Smooth muscle cell (in vitro differentiated cells): ENCODE data around the gene ALKBH4. TPM values are rescaled to one million over a fixed set of nuclear protein-coding genes. Genes with fewer than 3 reads are reported as not detected.
"Not testable (repeated sequence)": the region's sequence is repeated elsewhere in the genome, so short reads cannot be mapped to it uniquely, and the experiment has no call there.

Experiments
- DNase-seq: peaks from one replicate; lab custom pipeline; 2025; ENCODE audit not compliant: unreplicated experiment; lab: John Stamatoyannopoulos, UW
- H2AFZ ChIP-seq: fragments of 200-600 bp; sonication (generic); 2 replicates; pipeline ENCODE4 v1.6.0; 2016; ENCODE audit warnings: antibody characterized with exemption, low read depth, mild to moderate bottlenecking
- H3F3A ChIP-seq: fragments of 200-600 bp; sonication (generic); 2 replicates; pipeline ENCODE4 v1.6.0; 2017; ENCODE audit warnings: antibody characterized with exemption, low read depth
- H3K27ac ChIP-seq: fragments of 200-600 bp; sonication (generic); 2 replicates; pipeline ENCODE4 v1.5.1; 2016; ENCODE audit warnings: low read depth, mild to moderate bottlenecking
- H3K27me3 ChIP-seq: fragments of 200-600 bp; sonication (generic); 2 replicates; pipeline ENCODE4 v1.6.1; 2016; ENCODE audit warnings: low read depth, mild to moderate bottlenecking
- H3K36me3 ChIP-seq: fragments of 200-600 bp; sonication (generic); 2 replicates; pipeline ENCODE4 v1.5.1; 2016; ENCODE audit warnings: low read depth
- H3K4me1 ChIP-seq: fragments of 200-600 bp; sonication (generic); 2 replicates; pipeline ENCODE4 v1.5.1; 2016; ENCODE audit warnings: low read depth
- H3K4me2 ChIP-seq: fragments of 200-600 bp; sonication (generic); 2 replicates; pipeline ENCODE4 v1.6.0; 2016; ENCODE audit warnings: mild to moderate bottlenecking
- H3K4me3 ChIP-seq: fragments of 200-600 bp; sonication (generic); 2 replicates; pipeline ENCODE4 v1.5.1; 2016; ENCODE audit warnings: mild to moderate bottlenecking
- H3K79me2 ChIP-seq: fragments of 200-600 bp; sonication (generic); 2 replicates; pipeline ENCODE4 v1.6.0; 2016; ENCODE audit warnings: low read depth, mild to moderate bottlenecking
- H3K9ac ChIP-seq: fragments of 200-600 bp; sonication (generic); 2 replicates; pipeline ENCODE4 v1.6.0; 2016; ENCODE audit warnings: low read depth
- H3K9me3 ChIP-seq: fragments of 200-600 bp; sonication (generic); replicated peaks from 2 replicates; pipeline ENCODE4 v1.5.1; 2016; ENCODE audit warnings: low read depth
- H4K20me1 ChIP-seq: fragments of 200-600 bp; sonication (generic); 2 replicates; pipeline ENCODE4 v1.6.0; 2016; ENCODE audit warnings: low read depth
- CTCF ChIP-seq: fragments of 200-600 bp; sonication (generic); IDR thresholded peaks from 2 replicates; pipeline ENCODE4 v1.5.1; 2017; ENCODE audit warnings: borderline replicate concordance, mild to moderate bottlenecking, antibody characterized with exemption; ENCODE audit not compliant: insufficient read depth, poor library complexity, severe bottlenecking
- WGBS: methylation state at CpG from one replicate; pipeline ENCODE4 v1.1.7; 2016; ENCODE audit warnings: low lambda C conversion rate; 5-methylcytosine and 5-hydroxymethylcytosine counted together
- polyA plus RNA-seq: library from polyadenylated mRNA; unstranded; fragments of >200 nt; fragmentation: Nextera tagmentation; extraction: Ambion mirVana; gene quantifications from 2 replicates; pipeline ENCODE4 v1.2.1, GENCODE V29; 2016
- total RNA-seq: library from RNA; depleted of rRNA; stranded (reverse); fragments of >200 nt; gene quantifications from 2 replicates; pipeline ENCODE4 v1.2.3, GENCODE V29; 2014

ALKBH4 gene
- total and polyA plus RNA-seq, 2 experiments from 2014 or later: 7.0 to 15.7 TPM

- peaks cover 11% of the 10 kb centered on the region for H4K20me1 ChIP-seq
- H3K4me3 ChIP-seq: no peak overlapping the region
- H3K9me3 ChIP-seq: no peaks in the 10 kb centered on the region
- no peaks in the 10 kb centered on the region for H3K27me3 ChIP-seq
- H3K27ac ChIP-seq: no peak overlapping the region
- DNase-seq: no peak
- H3K9ac ChIP-seq: no peak overlapping the region
- H2AFZ ChIP-seq: no peak overlapping the region
- H3K79me2 ChIP-seq: no peaks in the 10 kb centered on the region
- peaks cover 8% of the 10 kb centered on the region for H3F3A ChIP-seq
- H3K36me3 ChIP-seq: no peaks in the 10 kb centered on the region
- no peak for TF ChIP-seq CTCF
- no peak overlapping the region for H3K4me2 ChIP-seq
- H3K4me1 ChIP-seq: no peaks in the 10 kb centered on the region
- WGBS: 91% methylated on average over 11 of the region's 11 CpGs
These were observed 9.1 kb downstream of the ALKBH4 start for GRCh38 chr7:102455596-102455995.

GRCh38 chr7:102454932-102455331 lies 9.7 kb downstream of the ALKBH4 start:
- not testable (repeated sequence) for H3K79me2 ChIP-seq, H3K4me1 ChIP-seq, H2AFZ ChIP-seq, H3K36me3 ChIP-seq, H3K27me3 ChIP-seq, H3K27ac ChIP-seq, DNase-seq, H3K9ac ChIP-seq, H3F3A ChIP-seq, H3K9me3 ChIP-seq, H3K4me2 ChIP-seq, H3K4me3 ChIP-seq
- WGBS: 96% methylated on average over 10 of the region's 10 CpGs
- H4K20me1 ChIP-seq: peaks cover 11% of the 10 kb centered on the region

- Histone ChIP-seq H3K27me3 (no peaks in the 10 kb centered on the region), H3F3A (peaks cover 8% of the 10 kb centered on the region), H3K4me1 (no peaks in the 10 kb centered on the region), H4K20me1 (peaks cover 11% of the 10 kb centered on the region), H3K4me2 (no peak overlapping the region), H3K27ac (no peak overlapping the region), H2AFZ (no peak overlapping the region), H3K9ac (no peak overlapping the region), H3K9me3 (no peaks in the 10 kb centered on the region), H3K4me3 (no peak overlapping the region), H3K79me2 (no peaks in the 10 kb centered on the region), H3K36me3 (no peaks in the 10 kb centered on the region)
- no peak for TF ChIP-seq CTCF
- no peak for DNase-seq
- WGBS: 87% methylated on average over 12 of the region's 12 CpGs
These were observed 10.2 kb downstream of the ALKBH4 start for GRCh38 chr7:102454468-102454867.

- Histone ChIP-seq H3K27me3 (no peaks in the 10 kb centered on the region), H2AFZ (no peak overlapping the region), H3F3A (peaks cover 8% of the 10 kb centered on the region), H4K20me1 (peaks cover 11% of the 10 kb centered on the region), H3K9ac (no peak overlapping the region), H3K4me3 (no peak overlapping the region), H3K4me1 (no peaks in the 10 kb centered on the region), H3K27ac (no peak overlapping the region), H3K79me2 (no peaks in the 10 kb centered on the region), H3K36me3 (no peaks in the 10 kb centered on the region), H3K9me3 (no peaks in the 10 kb centered on the region), H3K4me2 (no peak overlapping the region)
- no peak for TF ChIP-seq CTCF
- DNase-seq: no peak
- WGBS: 92% methylated on average over 7 of the region's 7 CpGs
These were observed 11.3 kb downstream of the ALKBH4 start for GRCh38 chr7:102453319-102453718.
